AG09319 (cell line): Measurements from ENCODE around the gene PDK2.

Experiments
- DNase-seq: peaks from one replicate; pipeline ENCODE4 v3.0.0-alpha.2; 2010; ENCODE audit warnings: low read depth; ENCODE audit errors: extremely low read depth
- TF ChIP-seq, protein P1 (sequence below): IDR thresholded peaks from 2 replicates; pipeline ENCODE4 v1.5.1; 2011; ENCODE audit warnings: low read depth, mild to moderate bottlenecking, inconsistent platforms, low read length, moderate library complexity

PDK2 gene

DNA sequence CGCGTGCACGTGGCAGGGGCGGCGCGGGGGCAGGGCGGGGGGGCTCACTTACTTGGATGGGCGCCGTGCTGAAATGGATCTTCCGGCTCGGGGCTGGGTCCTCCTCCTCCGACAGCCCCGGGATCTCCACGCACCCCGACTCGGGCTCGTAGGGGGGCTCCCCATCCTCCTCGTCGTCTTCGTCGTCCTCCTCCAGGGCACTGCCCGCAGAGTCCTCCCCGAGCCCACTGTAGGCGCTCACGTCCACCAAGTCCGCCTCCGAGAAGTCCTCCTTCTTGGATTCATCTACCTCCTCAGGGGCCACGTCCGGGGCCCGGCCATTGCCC lies 53.9 kb downstream of the PDK2 start:
- TF ChIP-seq, protein P1, sequence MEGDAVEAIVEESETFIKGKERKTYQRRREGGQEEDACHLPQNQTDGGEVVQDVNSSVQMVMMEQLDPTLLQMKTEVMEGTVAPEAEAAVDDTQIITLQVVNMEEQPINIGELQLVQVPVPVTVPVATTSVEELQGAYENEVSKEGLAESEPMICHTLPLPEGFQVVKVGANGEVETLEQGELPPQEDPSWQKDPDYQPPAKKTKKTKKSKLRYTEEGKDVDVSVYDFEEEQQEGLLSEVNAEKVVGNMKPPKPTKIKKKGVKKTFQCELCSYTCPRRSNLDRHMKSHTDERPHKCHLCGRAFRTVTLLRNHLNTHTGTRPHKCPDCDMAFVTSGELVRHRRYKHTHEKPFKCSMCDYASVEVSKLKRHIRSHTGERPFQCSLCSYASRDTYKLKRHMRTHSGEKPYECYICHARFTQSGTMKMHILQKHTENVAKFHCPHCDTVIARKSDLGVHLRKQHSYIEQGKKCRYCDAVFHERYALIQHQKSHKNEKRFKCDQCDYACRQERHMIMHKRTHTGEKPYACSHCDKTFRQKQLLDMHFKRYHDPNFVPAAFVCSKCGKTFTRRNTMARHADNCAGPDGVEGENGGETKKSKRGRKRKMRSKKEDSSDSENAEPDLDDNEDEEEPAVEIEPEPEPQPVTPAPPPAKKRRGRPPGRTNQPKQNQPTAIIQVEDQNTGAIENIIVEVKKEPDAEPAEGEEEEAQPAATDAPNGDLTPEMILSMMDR, result no peak
- no peak for DNase-seq

DNA sequence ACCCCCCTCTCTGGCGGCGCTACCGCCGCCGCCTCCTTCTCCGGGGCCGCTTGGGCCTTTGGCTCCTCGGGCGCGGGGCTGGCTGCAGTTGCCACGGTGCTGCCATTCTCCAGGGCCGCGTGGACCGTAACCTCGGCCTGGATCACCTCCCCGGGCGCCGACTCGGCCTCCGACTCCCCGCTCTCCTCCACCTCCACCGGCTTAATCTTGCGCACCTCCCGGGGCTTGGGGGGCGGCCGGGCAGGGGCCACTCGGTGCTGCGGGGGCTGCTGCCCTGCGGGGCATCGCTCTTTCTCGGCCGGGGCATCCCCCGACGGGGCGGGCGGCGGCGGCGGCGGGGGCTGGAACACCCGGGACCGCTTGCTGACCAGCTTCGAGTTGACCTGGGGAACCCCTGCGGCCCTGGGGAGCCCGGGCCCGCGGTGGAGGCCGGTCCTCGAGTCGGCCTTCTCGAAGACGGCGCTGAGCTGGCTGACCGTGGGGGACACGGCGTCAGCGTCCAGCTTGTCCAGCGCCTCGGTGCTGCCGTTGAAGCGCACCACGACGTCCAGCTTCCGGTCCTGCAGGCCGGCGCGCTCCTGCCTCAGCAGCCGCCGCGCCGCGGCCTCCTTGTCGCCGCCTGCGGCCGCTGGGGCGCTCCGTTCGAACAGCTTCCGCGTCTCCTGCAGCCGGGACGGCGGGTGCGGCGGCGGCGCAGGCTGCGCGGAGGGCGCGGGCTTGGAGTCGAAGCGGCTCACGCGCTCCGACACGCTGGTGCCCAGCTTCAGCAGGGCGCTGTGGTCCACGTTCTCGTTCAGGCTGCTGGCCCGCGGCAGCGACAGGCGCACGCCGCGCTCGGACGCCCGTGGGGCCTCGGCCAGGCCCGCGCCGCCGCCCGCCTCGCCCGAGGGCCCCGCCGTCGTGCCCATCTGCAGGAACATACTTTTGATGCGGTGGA lies 54.5 kb downstream of the PDK2 start:
- TF ChIP-seq, protein P1, result no peak
- DNase-seq, result no peak

GRCh38 chr17:50150354-50151040 lies 55.3 kb downstream of the PDK2 start, which contains the start of gene PPP1R9B:
Gene PPP1R9B, minus strand, starts transcription at chr17:50150677. Its CDS starts 164 bp downstream, at chr17:50150513.
- TF ChIP-seq, protein P1, result no peak
- DNase-seq, result no peak

DNA sequence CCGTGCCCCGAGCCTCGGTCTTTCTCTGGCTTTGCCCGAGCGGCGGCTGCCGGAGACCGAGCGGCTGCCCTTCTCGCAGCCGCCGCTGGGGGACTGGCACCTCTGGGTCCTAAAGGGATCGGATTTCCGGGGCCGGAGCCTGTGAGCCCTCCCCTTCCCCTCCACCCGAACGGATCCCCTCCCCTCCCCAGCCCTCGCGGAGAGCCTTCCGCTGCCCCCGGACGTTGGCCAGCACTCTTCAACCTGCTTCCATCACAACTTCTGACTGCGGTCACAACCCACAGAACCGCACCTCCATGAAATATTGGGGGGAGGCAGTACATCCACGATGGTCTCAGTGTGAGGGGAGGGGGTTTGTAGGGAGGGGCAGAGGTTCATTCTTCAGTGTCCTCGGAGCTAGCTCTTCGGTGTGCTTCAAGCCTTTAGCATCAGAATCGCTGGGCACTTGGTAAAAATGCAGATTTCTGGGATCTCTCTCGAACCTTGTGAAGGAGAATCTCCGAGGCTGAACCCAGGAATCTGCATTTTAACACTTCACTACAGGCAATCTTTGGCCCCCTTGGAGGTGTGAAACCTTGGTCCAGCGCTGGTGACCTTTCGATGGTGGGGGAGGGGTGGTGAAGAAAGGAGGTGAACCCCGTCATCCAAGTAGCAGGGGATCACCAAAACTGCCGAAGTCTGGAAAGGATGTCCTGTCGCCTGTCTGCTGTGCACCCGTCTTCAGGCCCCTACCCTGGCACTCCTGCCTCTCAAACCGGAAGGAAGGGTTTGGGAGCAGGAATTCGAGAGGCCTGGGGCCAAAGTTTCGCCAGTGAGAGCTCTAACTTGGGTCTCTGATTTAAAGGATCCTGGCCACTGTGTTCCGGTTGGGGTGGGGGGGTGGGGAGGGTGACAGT lies 56.1 kb downstream of the PDK2 start:
- TF ChIP-seq, protein P1, result peak; percentile 51
- peak; percentile 78 for DNase-seq

DNA sequence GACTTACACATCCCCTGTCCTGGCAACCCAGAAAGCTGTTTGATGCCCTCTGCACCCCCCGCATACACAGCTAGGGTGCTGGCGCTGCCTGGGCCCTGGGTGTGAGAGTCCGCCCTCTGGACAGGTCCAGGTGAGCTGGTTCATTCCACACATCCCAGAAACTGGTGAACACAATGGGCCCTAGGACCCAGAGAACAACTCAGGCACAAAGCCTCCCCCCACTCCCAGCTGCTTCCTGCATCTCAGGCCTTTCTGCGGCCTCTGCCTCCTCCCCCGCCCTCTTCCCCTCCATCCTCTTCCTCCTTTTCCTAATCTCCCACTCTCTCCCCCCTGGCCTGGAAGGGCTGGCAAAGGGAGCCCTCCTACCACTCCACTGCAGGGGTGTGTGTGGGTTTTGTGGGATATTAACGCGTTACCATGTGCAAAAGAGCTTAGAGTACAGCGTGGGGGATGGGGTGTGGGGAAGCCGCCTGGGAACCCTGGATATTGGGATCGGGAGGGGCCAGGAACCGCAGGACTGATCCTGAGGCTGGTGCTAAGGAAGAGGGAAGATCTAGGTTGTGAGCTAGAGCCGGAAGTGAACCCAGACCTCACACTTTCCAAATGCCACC lies 56.9 kb downstream of the PDK2 start:
- TF ChIP-seq, protein P1, result no peak
- DNase-seq, result peak; percentile 52

DNA sequence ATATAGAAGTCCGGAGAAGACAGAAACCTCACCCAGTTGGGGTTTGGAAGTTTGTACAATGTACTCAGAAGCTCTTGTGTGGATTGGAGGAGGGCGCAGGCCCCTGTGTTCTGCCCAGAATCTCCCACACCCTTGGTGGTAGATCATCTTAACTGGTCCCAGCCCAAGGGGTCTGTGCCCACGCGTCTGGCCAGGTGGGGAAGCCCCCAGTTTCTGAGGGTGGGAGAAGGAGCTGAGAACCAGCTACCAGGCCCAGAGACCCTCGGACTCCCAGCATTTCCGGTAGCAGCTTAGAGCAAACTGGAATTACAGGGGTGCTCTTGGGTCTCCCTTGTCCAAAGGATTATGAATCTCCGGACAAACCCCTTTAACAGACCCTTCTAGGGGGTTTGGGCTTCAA lies 57.6 kb downstream of the PDK2 start:
- DNase-seq, result no peak
- TF ChIP-seq, protein P1, result no peak
